Astrocyte (in vitro differentiated cells and primary cell): Measurements from ENCODE around the gene PCNP. TPM values are rescaled to one million over a fixed set of nuclear protein-coding genes. Genes with fewer than 3 reads are reported as not detected.
"Not testable (repeated sequence)": the region's sequence is repeated elsewhere in the genome, so short reads cannot be mapped to it uniquely, and the experiment has no call there.

Source experiments
- DNase-seq: peaks from one replicate; pipeline ENCODE4 v3.0.0-alpha.2; 2010; ENCODE audit warnings: low read depth
- FAIRE-seq: peaks from 2 replicates; lab custom pipeline; 2011; peaks lifted over from hg19 to GRCh38; lab: Jason Lieb, UNC
- H2AFZ ChIP-seq: 2 replicates; pipeline ENCODE4 v1.6.0; 2012; ENCODE audit warnings: low read depth, low read length, inconsistent platforms
- H3K27ac ChIP-seq: 2 replicates; pipeline ENCODE4 v1.5.1; 2011; ENCODE audit warnings: low read depth, low read length, inconsistent platforms
- H3K27me3 ChIP-seq: 2 replicates; pipeline ENCODE4 v1.6.0; 2011; ENCODE audit warnings: low read length, inconsistent platforms; ENCODE audit not compliant: insufficient read depth
- H3K36me3 ChIP-seq: 2 replicates; pipeline ENCODE4 v1.5.1; 2011; ENCODE audit warnings: low read length, inconsistent platforms; ENCODE audit not compliant: insufficient read depth
- H3K4me1 ChIP-seq: 2 replicates; pipeline ENCODE4 v1.5.1; 2011; ENCODE audit warnings: low read length, inconsistent platforms; ENCODE audit not compliant: insufficient read depth
- H3K4me2 ChIP-seq: 2 replicates; pipeline ENCODE4 v1.6.0; 2012; ENCODE audit warnings: low read length, inconsistent platforms
- H3K4me3 ChIP-seq: 2 replicates; pipeline ENCODE4 v1.5.1; 2011; ENCODE audit warnings: low read depth, mild to moderate bottlenecking, low read length, inconsistent platforms; ENCODE audit not compliant: insufficient read depth
- H3K79me2 ChIP-seq: 2 replicates; pipeline ENCODE4 v1.6.0; 2012; ENCODE audit warnings: mild to moderate bottlenecking, low read length, inconsistent platforms; ENCODE audit not compliant: insufficient read depth
- H3K9ac ChIP-seq: 2 replicates; pipeline ENCODE4 v1.6.0; 2012; ENCODE audit warnings: mild to moderate bottlenecking, low read length, inconsistent platforms
- H3K9me3 ChIP-seq: 2 replicates; pipeline ENCODE4 v1.5.1; 2012; ENCODE audit warnings: low read depth, mild to moderate bottlenecking, low read length, inconsistent platforms; ENCODE audit not compliant: insufficient read depth
- H4K20me1 ChIP-seq: 2 replicates; pipeline ENCODE4 v1.6.0; 2012; ENCODE audit warnings: low read length, inconsistent platforms; ENCODE audit not compliant: insufficient read depth
- H3K27ac Mint-ChIP-seq: one replicate; pipeline ENCODE4 v1.8.0; 2021; ENCODE audit warnings: mild to moderate bottlenecking, mixed read lengths; ENCODE audit not compliant: unreplicated experiment
- H3K27me3 Mint-ChIP-seq: one replicate; pipeline ENCODE4 v1.8.0; 2021; ENCODE audit warnings: low read depth, mixed read lengths; ENCODE audit not compliant: unreplicated experiment
- H3K36me3 Mint-ChIP-seq: one replicate; pipeline ENCODE4 v1.8.0; 2021; ENCODE audit warnings: low read depth, mixed read lengths; ENCODE audit not compliant: unreplicated experiment
- H3K4me1 Mint-ChIP-seq: one replicate; pipeline ENCODE4 v1.8.0; 2021; ENCODE audit warnings: low read depth, mixed read lengths; ENCODE audit not compliant: unreplicated experiment
- H3K4me3 Mint-ChIP-seq: one replicate; pipeline ENCODE4 v1.8.0; 2021; ENCODE audit warnings: mild to moderate bottlenecking, moderate library complexity, mixed read lengths; ENCODE audit not compliant: unreplicated experiment
- H3K9me3 Mint-ChIP-seq: one replicate; pipeline ENCODE4 v1.8.0; 2021; ENCODE audit warnings: mild to moderate bottlenecking, mixed read lengths; ENCODE audit not compliant: unreplicated experiment
- EZH2 ChIP-seq: IDR thresholded peaks from 2 replicates; pipeline ENCODE4 v1.6.1; 2012; ENCODE audit warnings: mild to moderate bottlenecking, low read length, inconsistent platforms; ENCODE audit not compliant: insufficient read depth
- total RNA-seq: library from RNA; stranded (reverse); gene quantifications from 2 replicates; pipeline ENCODE4 v1.2.1, GENCODE V29; 2021
- TF ChIP-seq, protein P1 (sequence below): IDR thresholded peaks from 2 replicates; pipeline ENCODE4 v1.5.1; 2011; ENCODE audit warnings: low read depth, mild to moderate bottlenecking, inconsistent platforms, low read length, moderate library complexity; ENCODE audit not compliant: insufficient read depth

PCNP gene
- total RNA-seq, 1 donor from 2014 or later: 151 TPM

DNA sequence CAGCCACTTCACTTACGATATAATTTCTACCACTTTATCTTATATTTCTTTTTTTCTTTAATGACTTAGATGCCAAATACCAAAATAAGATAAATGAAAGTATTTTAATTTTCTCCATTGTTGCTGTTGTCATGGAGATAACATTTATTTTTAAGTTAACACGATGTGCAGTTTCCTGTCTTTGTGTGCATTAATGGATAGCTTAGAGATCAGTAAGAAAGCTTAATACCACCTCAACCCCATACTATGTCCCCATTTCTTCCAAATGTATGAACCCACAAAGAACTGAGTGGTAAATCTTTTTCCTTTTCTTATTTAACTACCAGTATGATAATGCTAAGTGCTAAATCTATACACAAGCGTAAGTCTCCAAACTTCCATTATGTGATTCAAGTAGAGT is 17.1 kb downstream of the PCNP start:
- no peak overlapping the region for H3K4me3 Mint-ChIP-seq

DNA sequence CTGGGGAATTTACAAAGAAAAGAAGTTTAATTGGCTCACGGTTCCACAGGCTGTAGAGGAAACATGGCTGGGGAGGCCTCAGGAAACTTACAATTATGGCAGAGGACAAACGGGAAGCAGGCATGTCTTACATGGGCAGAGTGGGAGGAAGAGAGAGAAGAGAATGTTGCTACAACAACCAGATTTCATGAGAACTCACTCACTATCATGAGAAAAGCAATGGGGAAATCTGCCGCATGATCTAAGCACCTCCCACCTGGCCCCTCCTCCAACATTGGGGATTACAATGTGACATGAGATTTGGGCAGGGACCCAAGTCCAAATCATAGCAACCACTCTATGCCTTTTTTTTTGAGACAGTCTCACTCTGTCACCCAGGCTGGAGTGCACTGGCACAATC is 28.8 kb downstream of the PCNP start:
- Mint-ChIP-seq H3K27me3 (no peaks in the 10 kb centered on the region), H3K4me3 (no peak overlapping the region), H3K36me3 (peaks cover 5% of the 10 kb centered on the region), H3K9me3 (no peaks in the 10 kb centered on the region), H3K4me1 (no peaks in the 10 kb centered on the region), H3K27ac (no peak overlapping the region)
- DNase-seq: no peak
- Histone ChIP-seq H3K9ac (no peak overlapping the region), H4K20me1 (no peaks in the 10 kb centered on the region), H3K27ac (no peak overlapping the region), H3K36me3 (no peaks in the 10 kb centered on the region), H2AFZ (no peak overlapping the region), H3K27me3 (no peaks in the 10 kb centered on the region), H3K4me2 (no peak overlapping the region), H3K4me1 (no peaks in the 10 kb centered on the region), H3K9me3 (no peaks in the 10 kb centered on the region), H3K4me3 (no peak overlapping the region), H3K79me2 (no peaks in the 10 kb centered on the region)
- FAIRE-seq: no peak
- no peak for TF ChIP-seq EZH2
- TF ChIP-seq, protein P1, sequence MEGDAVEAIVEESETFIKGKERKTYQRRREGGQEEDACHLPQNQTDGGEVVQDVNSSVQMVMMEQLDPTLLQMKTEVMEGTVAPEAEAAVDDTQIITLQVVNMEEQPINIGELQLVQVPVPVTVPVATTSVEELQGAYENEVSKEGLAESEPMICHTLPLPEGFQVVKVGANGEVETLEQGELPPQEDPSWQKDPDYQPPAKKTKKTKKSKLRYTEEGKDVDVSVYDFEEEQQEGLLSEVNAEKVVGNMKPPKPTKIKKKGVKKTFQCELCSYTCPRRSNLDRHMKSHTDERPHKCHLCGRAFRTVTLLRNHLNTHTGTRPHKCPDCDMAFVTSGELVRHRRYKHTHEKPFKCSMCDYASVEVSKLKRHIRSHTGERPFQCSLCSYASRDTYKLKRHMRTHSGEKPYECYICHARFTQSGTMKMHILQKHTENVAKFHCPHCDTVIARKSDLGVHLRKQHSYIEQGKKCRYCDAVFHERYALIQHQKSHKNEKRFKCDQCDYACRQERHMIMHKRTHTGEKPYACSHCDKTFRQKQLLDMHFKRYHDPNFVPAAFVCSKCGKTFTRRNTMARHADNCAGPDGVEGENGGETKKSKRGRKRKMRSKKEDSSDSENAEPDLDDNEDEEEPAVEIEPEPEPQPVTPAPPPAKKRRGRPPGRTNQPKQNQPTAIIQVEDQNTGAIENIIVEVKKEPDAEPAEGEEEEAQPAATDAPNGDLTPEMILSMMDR: no peak

More for the DNA sequence above, 17.1 kb downstream of the PCNP start:
- no peak overlapping the region for H3K4me2 ChIP-seq
- peaks cover 28% of the 10 kb centered on the region for H3K79me2 ChIP-seq
- FAIRE-seq: no peak
- Mint-ChIP-seq H3K27me3 (no peaks in the 10 kb centered on the region), H3K9me3 (no peaks in the 10 kb centered on the region), H3K36me3 (peaks cover 9% of the 10 kb centered on the region), H3K27ac (no peak overlapping the region), H3K4me1 (no peaks in the 10 kb centered on the region)
- no peaks in the 10 kb centered on the region for H3K27me3 ChIP-seq
- DNase-seq: no peak
- no peak overlapping the region for H3K4me3 ChIP-seq
- peaks cover 23% of the 10 kb centered on the region for H4K20me1 ChIP-seq
- peaks cover 44% of the 10 kb centered on the region for H3K36me3 ChIP-seq
- no peaks in the 10 kb centered on the region for H3K9me3 ChIP-seq
- TF ChIP-seq, protein P1: no peak
- TF ChIP-seq EZH2: no peak
- H3K4me1 ChIP-seq: no peaks in the 10 kb centered on the region
- H2AFZ ChIP-seq: no peak overlapping the region
- no peak overlapping the region for H3K9ac ChIP-seq
- H3K27ac ChIP-seq: no peak overlapping the region

DNA sequence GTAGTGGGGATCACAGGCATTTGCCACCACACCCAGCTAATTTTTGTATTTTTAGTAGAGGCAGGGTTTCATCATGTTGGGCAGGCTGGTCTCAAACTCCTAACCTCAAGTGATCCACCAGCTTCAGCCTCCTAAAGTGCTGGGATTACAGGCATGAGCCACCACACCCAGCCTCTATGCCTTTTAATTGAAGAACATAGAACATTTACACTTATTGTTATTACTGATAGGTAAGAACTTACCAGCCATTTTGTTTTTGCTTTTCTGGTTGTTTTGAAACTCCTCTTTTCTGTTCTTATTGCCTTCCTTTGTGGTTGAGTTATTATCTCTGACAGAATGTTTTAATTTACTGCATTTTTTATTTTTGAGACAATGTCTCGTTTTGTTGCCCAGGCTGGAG is 29.2 kb downstream of the PCNP start:
- FAIRE-seq (no peak), DNase-seq (no peak)
- TF ChIP-seq, protein P1: no peak
- no peak for TF ChIP-seq EZH2
- Histone ChIP-seq H3K9me3 (no peaks in the 10 kb centered on the region), H3K4me1 (no peaks in the 10 kb centered on the region), H3K27ac (no peak overlapping the region), H2AFZ (no peak overlapping the region), H3K36me3 (no peaks in the 10 kb centered on the region), H3K27me3 (no peaks in the 10 kb centered on the region), H3K4me2 (no peak overlapping the region), H4K20me1 (no peaks in the 10 kb centered on the region), H3K79me2 (no peaks in the 10 kb centered on the region), H3K9ac (no peak overlapping the region), H3K4me3 (no peak overlapping the region)
- Mint-ChIP-seq H3K4me3 (no peak overlapping the region), H3K4me1 (no peaks in the 10 kb centered on the region), H3K27me3 (no peaks in the 10 kb centered on the region), H3K9me3 (no peaks in the 10 kb centered on the region), H3K27ac (no peak overlapping the region), H3K36me3 (peaks cover 5% of the 10 kb centered on the region)

DNA sequence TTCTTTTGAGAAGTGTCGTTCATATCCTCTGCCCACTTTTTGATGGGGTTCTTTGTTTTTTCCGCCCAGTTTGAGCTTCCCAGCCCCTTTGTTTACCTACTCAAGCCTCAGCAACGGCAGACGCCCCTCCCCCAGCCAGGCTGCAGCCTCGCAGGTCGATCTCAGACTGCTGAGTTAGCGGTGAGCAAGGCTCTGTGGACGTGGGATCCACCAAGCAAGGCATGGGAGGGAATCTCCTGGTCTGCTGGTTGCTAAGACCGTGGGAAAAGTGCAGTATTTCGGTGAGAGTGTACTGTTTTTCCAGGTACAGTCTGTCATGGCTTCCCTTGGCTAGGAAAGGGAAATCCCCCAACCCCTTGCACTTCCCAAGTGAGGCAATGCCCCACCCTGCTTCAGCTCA is 31.4 kb downstream of the PCNP start:
- not testable (repeated sequence) for H3K27me3 Mint-ChIP-seq, H3K4me2 ChIP-seq, H3K79me2 ChIP-seq, H3K4me3 Mint-ChIP-seq, H3K4me1 ChIP-seq, H2AFZ ChIP-seq, H3K27ac Mint-ChIP-seq, DNase-seq, H4K20me1 ChIP-seq, H3K9me3 Mint-ChIP-seq, H3K9ac ChIP-seq, H3K27me3 ChIP-seq, H3K36me3 Mint-ChIP-seq, H3K4me3 ChIP-seq, H3K36me3 ChIP-seq, H3K4me1 Mint-ChIP-seq, H3K9me3 ChIP-seq, FAIRE-seq, H3K27ac ChIP-seq
